IgD-negative memory B cell (primary cell): ENCODE results near the gene C8G. TPM values are rescaled to one million over a fixed set of nuclear protein-coding genes. Genes with fewer than 3 reads are reported as not detected.

Experiments
- H3K27ac Mint-ChIP-seq, 3 donors: one replicate each; pipeline ENCODE4 v1.8.0; 2020 to 2022; ENCODE audit warnings: mild to moderate bottlenecking in 3 of 3, mixed read lengths in 3 of 3, moderate library complexity in 1 of 3
- H3K27me3 Mint-ChIP-seq: one replicate; pipeline ENCODE4 v1.8.0; 2021; ENCODE audit warnings: mixed read lengths
- H3K36me3 Mint-ChIP-seq: one replicate; pipeline ENCODE4 v1.8.0; 2020; ENCODE audit warnings: mild to moderate bottlenecking, mixed read lengths
- H3K4me1 Mint-ChIP-seq, 3 donors: one replicate each; pipeline ENCODE4 v1.8.0; 2020 to 2022; ENCODE audit warnings: mixed read lengths in 3 of 3, mild to moderate bottlenecking in 1 of 3
- H3K4me3 Mint-ChIP-seq, 4 donors: one replicate each; pipeline ENCODE4 v1.8.0; 2020 to 2022; ENCODE audit warnings: mild to moderate bottlenecking in 4 of 4, mixed read lengths in 4 of 4, moderate library complexity in 3 of 4
- H3K9me3 Mint-ChIP-seq, 3 donors: one replicate each; pipeline ENCODE4 v1.8.0; 2020 to 2021; ENCODE audit warnings: mixed read lengths in 3 of 3, mild to moderate bottlenecking in 1 of 3
- polyA plus RNA-seq: library from polyadenylated mRNA; unstranded; fragments of 300-500 nt; fragmentation: Illumina TruSeq; gene quantifications from one replicate; pipeline ENCODE4 v1.2.3, GENCODE V29; 2021

The C8G gene
- polyA plus RNA-seq, 1 donor from 2014 or later: not detected

DNA sequence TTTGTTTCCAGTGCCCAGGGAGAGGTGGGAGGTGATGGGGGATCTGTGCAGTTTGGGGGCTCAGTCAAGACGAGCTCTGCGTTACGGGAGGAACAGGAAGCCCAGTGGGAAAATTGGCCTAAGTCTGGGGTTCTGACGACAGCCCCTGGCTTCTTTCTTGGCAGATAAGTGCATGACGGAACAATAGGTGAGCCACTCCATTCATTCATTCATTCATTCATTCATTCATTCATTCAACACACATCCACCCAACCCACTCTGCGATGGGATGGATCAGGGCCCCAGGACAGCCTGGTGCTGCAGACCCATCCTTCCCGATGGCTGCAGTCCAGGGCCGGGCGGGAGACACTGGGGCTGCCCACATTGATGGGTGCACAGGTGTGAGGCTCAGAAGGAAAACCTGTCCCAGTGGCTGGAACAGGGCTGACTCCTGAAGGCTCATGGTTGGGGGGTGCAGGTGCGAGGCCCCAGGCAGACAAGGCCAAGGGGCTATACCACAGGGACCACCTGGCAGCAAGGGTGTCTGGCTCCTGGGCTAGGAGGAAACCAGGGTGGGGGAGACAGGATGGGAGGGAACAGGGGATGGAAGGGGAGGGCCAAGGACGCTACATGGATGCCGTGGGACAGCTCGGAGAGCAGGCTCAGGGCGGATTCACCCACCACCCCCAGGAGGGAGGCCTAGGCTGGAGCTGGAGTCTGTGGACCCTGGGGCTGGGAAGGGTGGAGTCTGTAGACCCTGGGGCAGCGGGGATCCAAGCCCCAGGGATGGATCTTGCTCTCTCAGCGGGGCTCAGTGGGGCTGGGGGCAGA, 35.8 kb downstream of the C8G start:
- no peaks in the 10 kb centered on the region for H3K9me3 Mint-ChIP-seq
- H3K36me3 Mint-ChIP-seq: peaks cover 2% of the 10 kb centered on the region
- peaks cover 20% of the 10 kb centered on the region for H3K27me3 Mint-ChIP-seq
- H3K27ac Mint-ChIP-seq: peak overlapping the region in 1 of 3 donors; percentile 26
- H3K4me3 Mint-ChIP-seq: peak overlapping the region in 1 of 4 donors; percentile 58
- peaks cover 0 to 7% (median 3%) of the 10 kb centered on the region in 3 donors for H3K4me1 Mint-ChIP-seq

DNA sequence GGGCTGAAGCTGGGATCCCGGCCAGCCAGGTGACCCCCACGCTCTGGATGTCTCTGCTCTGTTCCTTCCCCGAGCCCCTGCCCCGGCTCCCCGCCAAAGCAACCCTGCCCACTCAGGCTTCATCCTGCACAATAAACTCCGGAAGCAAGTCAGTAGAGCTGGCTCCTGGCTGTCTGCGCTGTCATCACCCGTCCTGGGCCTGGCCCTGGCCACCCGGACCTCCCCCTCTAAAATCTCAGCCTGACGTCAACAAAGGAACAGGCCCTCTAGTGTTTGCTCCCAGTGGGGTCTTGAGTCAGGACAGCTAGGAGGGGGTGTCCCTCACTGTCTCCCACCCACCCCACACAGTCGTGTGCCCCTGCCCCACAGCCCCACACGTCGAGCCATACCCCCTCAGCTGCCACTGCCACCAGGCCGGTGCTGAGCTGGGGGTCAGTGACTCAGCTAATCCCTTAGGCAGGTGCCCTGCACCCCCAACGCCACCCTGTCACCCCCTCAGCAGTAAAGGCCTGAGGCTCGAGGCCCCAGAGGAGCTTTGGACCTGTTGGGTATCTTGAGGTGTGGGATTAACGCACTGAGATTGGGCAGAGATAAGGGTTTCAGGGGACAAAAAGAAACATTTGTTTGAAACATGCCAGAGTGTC, 36.7 kb downstream of the C8G start:
- Mint-ChIP-seq H3K27ac (no peak overlapping the region), H3K4me1 (peaks cover 0 to 6% (median 5%) of the 10 kb centered on the region in 3 donors), H3K9me3 (no peaks in the 10 kb centered on the region), H3K4me3 (no peak overlapping the region), H3K27me3 (peaks cover 21% of the 10 kb centered on the region), H3K36me3 (peaks cover 2% of the 10 kb centered on the region)

GRCh38 chr9:136982232-136983051, 37.4 kb downstream of the C8G start, which contains the start of gene LCNL1:
Gene LCNL1, plus strand, starts transcription at chr9:136982993. Its CDS starts 594 bp downstream, at chr9:136983587.
- H3K36me3 Mint-ChIP-seq: peaks cover 2% of the 10 kb centered on the region
- H3K4me1 Mint-ChIP-seq: peaks cover 0 to 5% (median 3%) of the 10 kb centered on the region in 3 donors
- peaks cover 24% of the 10 kb centered on the region for H3K27me3 Mint-ChIP-seq
- peak within 1 kb of the TSS in 1 of 3 donors; percentile 71 for H3K27ac Mint-ChIP-seq
- H3K4me3 Mint-ChIP-seq: no peak within 1 kb of the TSS
- H3K9me3 Mint-ChIP-seq: no peaks in the 10 kb centered on the region

DNA sequence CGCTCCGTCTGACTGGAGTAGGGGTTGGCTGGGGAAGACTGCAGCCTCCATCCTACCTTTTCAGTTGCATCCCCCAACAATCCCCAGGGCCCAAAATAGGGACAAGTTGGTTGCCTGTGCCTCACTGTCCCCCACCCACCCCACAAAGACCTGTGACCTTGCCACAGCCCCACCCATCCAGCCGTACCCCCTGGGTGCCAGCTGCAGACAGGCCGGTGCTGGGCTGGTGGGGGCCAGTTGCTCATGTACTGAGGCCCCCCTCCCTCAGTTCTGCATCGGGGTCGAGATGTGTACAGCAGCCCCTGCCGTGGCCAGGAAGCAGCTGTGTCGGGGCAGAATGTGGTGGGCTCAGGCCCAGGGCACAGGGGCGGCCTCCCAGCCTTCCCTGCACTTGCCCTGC, 38.1 kb downstream of the C8G start:
- no peak overlapping the region for H3K4me3 Mint-ChIP-seq
- peaks cover 2% of the 10 kb centered on the region for H3K36me3 Mint-ChIP-seq
- no peaks in the 10 kb centered on the region for H3K9me3 Mint-ChIP-seq
- H3K4me1 Mint-ChIP-seq: peaks cover 0 to 7% (median 3%) of the 10 kb centered on the region in 3 donors
- no peak overlapping the region for H3K27ac Mint-ChIP-seq
- peaks cover 28% of the 10 kb centered on the region for H3K27me3 Mint-ChIP-seq

DNA sequence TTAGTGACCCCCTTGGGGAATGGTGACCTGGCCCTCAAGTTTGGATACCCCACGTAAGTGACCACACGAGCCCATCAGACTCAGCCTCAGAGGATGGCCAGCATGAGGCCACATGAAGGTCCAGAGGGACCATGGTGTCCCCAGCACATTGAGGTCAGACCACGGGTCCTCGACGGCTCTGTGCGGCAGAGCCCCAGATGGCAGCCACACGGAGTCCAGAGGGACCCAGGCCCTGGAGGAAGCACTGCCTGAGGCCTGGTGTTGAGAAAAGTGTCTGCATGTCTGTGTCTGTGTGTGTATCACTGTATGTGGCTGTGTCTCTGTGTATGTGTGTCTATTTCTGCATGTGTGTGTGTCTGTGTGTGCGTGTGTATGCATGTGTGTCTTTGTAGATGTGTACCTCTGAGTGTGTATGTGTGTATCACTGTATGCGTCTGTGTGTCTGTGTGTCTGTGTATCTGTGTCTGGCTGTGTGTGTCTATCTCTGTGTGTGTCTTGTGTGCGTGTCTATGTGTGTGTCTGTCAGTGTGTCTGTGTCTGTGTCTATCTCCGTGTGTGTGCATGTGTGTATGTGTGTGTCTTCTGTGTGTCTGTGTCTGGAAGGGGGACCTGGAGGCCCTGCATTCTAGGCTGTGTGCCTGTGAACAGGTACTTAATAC, 38.7 kb downstream of the C8G start:
- H3K4me1 Mint-ChIP-seq: peaks cover 0 to 7% (median 3%) of the 10 kb centered on the region in 3 donors
- no peaks in the 10 kb centered on the region for H3K9me3 Mint-ChIP-seq
- H3K27ac Mint-ChIP-seq: peak overlapping the region in 1 of 3 donors; percentile 71
- peaks cover 28% of the 10 kb centered on the region for H3K27me3 Mint-ChIP-seq
- peaks cover 2% of the 10 kb centered on the region for H3K36me3 Mint-ChIP-seq
- no peak overlapping the region for H3K4me3 Mint-ChIP-seq

DNA sequence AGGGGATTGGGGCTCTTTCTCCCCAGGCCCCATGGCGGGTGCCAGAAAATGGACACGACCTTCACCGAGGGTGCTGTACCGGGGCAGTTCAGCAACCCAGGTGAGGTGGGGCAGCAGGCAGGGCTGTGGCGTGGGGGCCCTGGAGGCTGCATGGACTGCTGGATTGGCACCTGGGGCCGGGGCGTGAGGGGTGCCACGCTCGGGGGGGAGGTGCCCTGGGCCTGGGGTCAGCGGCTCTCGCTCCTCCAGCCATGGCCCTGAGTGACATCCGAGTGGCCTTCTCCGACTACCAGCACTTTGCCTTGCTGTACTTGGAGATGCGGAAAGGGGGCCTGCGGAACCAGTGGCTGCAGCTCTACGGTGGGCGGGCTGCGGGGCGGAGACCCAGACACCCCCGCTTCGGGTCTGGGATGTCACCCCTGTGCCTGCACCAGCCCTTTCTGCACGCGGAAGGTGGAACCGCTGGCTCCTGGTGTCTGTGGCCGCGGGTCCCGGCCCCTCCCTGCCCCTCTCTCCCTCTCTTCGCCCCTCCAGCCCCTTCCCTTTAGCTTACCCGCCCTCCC, 39.5 kb downstream of the C8G start:
- H3K36me3 Mint-ChIP-seq: peaks cover 2% of the 10 kb centered on the region
- no peaks in the 10 kb centered on the region for H3K9me3 Mint-ChIP-seq
- no peak overlapping the region for H3K27ac Mint-ChIP-seq
- no peak overlapping the region for H3K4me3 Mint-ChIP-seq
- peaks cover 30% of the 10 kb centered on the region for H3K27me3 Mint-ChIP-seq
- H3K4me1 Mint-ChIP-seq: peaks cover 3 to 7% (median 4%) of the 10 kb centered on the region in 3 donors

GRCh38 chr9:136985027-136985602, 40.1 kb downstream of the C8G start:
- H3K36me3 Mint-ChIP-seq: peaks cover 2% of the 10 kb centered on the region
- no peak overlapping the region for H3K27ac Mint-ChIP-seq
- H3K9me3 Mint-ChIP-seq: no peaks in the 10 kb centered on the region
- peaks cover 3 to 7% (median 4%) of the 10 kb centered on the region in 3 donors for H3K4me1 Mint-ChIP-seq
- H3K27me3 Mint-ChIP-seq: peaks cover 30% of the 10 kb centered on the region
- no peak overlapping the region for H3K4me3 Mint-ChIP-seq

DNA sequence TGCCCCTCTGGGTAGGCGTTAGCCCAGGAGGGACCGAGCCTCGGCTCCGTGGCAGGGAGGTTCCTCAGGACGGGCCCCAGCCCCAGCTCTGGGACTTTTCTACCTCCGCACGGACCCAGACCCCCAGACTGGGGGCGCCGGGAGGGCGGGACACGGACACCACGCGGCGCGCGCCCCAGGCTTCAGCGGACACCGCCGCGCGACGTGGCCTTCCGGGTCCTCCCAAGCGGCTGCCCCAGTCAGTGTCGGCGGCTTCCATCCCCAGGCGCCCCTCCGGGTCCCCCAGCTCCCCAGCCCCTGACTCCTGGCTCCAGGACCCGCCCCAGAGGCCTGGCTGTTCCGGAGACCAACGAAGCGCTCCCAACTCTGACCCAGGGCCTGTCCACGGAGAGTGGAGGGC, 40.8 kb downstream of the C8G start:
- Mint-ChIP-seq H3K4me3 (peak overlapping the region in 1 of 4 donors; percentile 37), H3K36me3 (peaks cover 2% of the 10 kb centered on the region), H3K9me3 (no peaks in the 10 kb centered on the region), H3K27ac (peak overlapping the region in 1 of 3 donors; percentile 45), H3K4me1 (peaks cover 3 to 8% (median 7%) of the 10 kb centered on the region in 3 donors), H3K27me3 (peaks cover 30% of the 10 kb centered on the region)

DNA sequence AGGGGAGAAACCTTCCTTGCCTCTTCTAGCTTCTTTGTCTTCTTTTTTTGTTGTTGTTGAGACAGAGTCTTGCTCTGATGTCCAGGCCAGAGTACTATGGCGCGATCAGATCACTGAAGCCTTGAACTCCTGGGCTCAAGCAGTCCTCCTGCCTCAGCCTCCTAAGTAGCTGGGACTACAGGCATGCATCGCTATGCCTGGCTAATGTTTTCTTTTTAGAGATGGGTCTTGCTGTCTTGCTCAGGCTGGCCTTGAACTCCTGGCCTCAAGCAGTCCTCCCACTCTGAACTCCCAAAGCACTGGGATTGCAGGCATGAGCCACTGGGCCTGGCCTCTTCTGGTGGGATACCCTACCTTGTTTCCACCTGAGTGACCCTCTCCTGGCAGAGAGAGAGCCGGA, 43.8 kb downstream of the C8G start:
- Mint-ChIP-seq H3K36me3 (peaks cover under 1% of the 10 kb centered on the region), H3K27ac (peak overlapping the region in 1 of 3 donors; percentile 19), H3K27me3 (peaks cover 17% of the 10 kb centered on the region), H3K4me3 (peak overlapping the region in 1 of 4 donors; percentile 41), H3K4me1 (peaks cover 8 to 9% (median 9%) of the 10 kb centered on the region in 3 donors), H3K9me3 (no peaks in the 10 kb centered on the region)

DNA sequence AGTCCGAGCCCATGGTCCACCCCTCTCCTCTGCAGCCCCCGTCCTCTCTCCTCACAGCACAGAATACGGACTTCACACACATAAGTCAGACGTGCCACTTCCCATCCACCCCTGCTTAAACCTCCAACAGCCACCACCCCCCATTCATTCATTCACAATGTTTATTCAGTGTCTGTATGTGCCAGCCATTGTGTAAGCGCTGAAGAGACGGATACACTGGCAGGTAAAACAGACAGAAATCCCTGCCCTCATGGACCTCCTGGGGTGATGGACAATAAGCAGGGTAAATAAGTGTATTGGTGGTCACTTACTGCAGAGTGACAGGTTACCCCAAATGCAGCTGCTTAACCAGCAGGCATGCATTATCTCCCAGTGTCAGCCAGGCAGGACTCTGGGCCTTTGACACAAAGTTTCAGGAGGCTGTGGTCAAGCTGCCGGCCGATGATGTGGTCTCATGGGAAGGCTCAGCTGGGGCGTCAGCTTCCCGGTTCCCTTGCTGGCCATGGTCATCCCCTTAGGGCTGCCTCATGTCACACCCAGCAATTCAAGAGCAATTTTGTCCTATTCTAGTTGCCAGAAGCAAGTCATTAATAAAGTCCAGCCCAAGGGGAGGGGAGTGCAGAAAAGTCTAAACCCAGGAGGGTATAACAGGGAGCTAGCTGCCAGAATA, 45.3 kb downstream of the C8G start:
- Mint-ChIP-seq H3K4me1 (peaks cover 6 to 9% (median 8%) of the 10 kb centered on the region in 3 donors), H3K36me3 (no peaks in the 10 kb centered on the region), H3K9me3 (no peaks in the 10 kb centered on the region), H3K4me3 (peak overlapping the region in 3 of 4 donors; percentile 18 to 86 (median 77)), H3K27ac (peak overlapping the region in 2 of 3 donors; percentile 37 to 67), H3K27me3 (peaks cover 14% of the 10 kb centered on the region)

DNA sequence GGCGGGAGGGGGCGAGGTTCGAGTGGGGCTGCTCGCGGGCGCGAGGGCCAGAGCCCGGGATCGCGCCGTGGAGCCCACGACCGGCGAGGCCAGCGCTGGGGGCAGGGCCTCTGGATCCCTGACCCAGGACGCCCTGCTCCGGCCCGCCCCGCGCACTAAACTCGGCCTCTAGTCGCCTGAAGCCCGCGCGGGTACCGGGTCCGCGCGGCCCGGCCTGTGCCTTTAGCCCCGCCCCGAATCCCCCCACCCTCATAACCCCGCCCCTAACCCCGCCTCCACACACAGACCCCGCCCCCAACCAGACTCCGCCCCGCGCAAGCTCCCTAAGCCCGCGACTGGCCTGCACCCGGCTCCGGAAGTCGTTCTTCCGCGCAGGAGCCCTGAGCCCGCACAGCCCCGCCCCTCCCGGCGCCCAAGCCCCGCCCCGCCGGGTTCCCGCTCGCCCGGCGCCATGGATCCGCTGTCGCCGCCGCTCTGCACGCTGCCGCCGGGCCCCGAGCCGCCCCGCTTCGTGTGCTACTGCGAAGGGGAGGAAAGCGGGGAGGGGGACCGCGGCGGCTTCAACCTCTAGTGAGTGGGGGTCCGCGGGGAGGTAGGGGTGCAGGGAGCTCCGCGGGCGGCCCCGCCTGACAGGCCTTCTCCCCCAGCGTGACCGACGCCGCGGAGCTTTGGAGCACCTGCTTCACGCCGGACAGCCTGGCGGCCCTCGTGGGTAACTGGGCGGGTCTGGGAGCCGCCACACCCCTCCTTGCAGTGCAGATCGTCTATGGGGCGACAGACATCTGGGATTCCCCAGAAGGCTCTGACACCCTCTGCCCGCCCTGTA, 47.2 kb downstream of the C8G start, which contains the start of gene PAXX:
PAXX (plus strand) TSS at position 430 of the 826 bp plus-strand sequence; CDS start at position 452, 22 bp downstream.
- Mint-ChIP-seq H3K36me3 (no peaks in the 10 kb centered on the region), H3K4me1 (peaks cover 8 to 11% (median 9%) of the 10 kb centered on the region in 3 donors), H3K27ac (peak within 1 kb of the TSS; percentile 87 to 95 (median 90)), H3K4me3 (peak within 1 kb of the TSS; percentile 86 to 95 (median 89)), H3K9me3 (no peaks in the 10 kb centered on the region), H3K27me3 (peaks cover 8% of the 10 kb centered on the region)

- H3K36me3 Mint-ChIP-seq: no peaks in the 10 kb centered on the region
- H3K4me1 Mint-ChIP-seq: peaks cover 12 to 14% (median 13%) of the 10 kb centered on the region in 3 donors
- peak overlapping the region; percentile 86 to 95 (median 89) for H3K4me3 Mint-ChIP-seq
- H3K27ac Mint-ChIP-seq: peak overlapping the region; percentile 87 to 95 (median 90)
- H3K27me3 Mint-ChIP-seq: peaks cover 4% of the 10 kb centered on the region
- H3K9me3 Mint-ChIP-seq: no peaks in the 10 kb centered on the region
Observed at GRCh38 chr9:136992819-136993369, 47.9 kb downstream of the C8G start.
